ENCODE data around the gene EN2. TPM values are rescaled to one million over a fixed set of nuclear protein-coding genes. Genes with fewer than 3 reads are reported as not detected.

EN2 gene
- total RNA-seq, 1 experiment from 2014 or later, result 0.07 TPM

GRCh38 chr7:155431231-155431630, 26.7 kb upstream of the EN2 start:
- H3K9me3 ChIP-seq (ENCODE audit: control insufficient read depth, low read depth, low read length), result no peaks in the 10 kb centered on the region
- no CpG with 5 or more reads among the region's 12 CpGs for WGBS (ENCODE audit: extremely low coverage, insufficient read length, low lambda C conversion rate)
- H2BK5ac ChIP-seq (ENCODE audit: insufficient read length, low read length), result no peak overlapping the region
- H3K27me3 ChIP-seq (ENCODE audit: insufficient read depth, low read length), result no peaks in the 10 kb centered on the region
- Mint-ChIP-seq H3K27me3 (ENCODE audit: low read depth) (peaks cover 92% of the 10 kb centered on the region), H3K4me3 (no peak overlapping the region), H3K36me3 (ENCODE audit: insufficient read depth in 1 of 3, low read depth in 3 of 3) (no peaks in the 10 kb centered on the region; a peak in 1 of 7 replicates), H3K4me1 (peaks cover 0 to 6% of the 10 kb centered on the region in 2 experiments; a peak in 3 of 4 replicates), H3K9me3 (peaks cover 0 to under 1% of the 10 kb centered on the region in 2 experiments; a peak in 1 of 5 replicates), H3K27ac (no peak overlapping the region)
- H3K14ac ChIP-seq (ENCODE audit: insufficient read depth, low read length), result no peak overlapping the region
- no peak overlapping the region for H3K9ac ChIP-seq (ENCODE audit: extremely low read depth, insufficient read length, low read length)
- H3T11ph ChIP-seq (ENCODE audit: low read length), result no peak overlapping the region
- no peak overlapping the region for H2AFZ ChIP-seq (ENCODE audit: low read length)
- no peak overlapping the region for H2AK5ac ChIP-seq (ENCODE audit: insufficient read length, low read length)
- H2BK15ac ChIP-seq (ENCODE audit: low read depth, low read length), result no peak overlapping the region
- no peak overlapping the region for H3K23ac ChIP-seq (ENCODE audit: insufficient read length, low read depth, low read length)
- no peak for DNase-seq
- no peaks in the 10 kb centered on the region for H4K20me1 ChIP-seq (ENCODE audit: control insufficient read depth, insufficient read depth, insufficient read length)
- H4K91ac ChIP-seq (ENCODE audit: insufficient read length, low read depth, low read length), result no peak overlapping the region
- no peak overlapping the region for H2BK120ac ChIP-seq (ENCODE audit: low read depth, low read length, poor library complexity, severe bottlenecking)
- H3K23me2 ChIP-seq (ENCODE audit: insufficient read length, low read depth, low read length, poor library complexity, severe bottlenecking), result no peaks in the 10 kb centered on the region
- H2BK20ac ChIP-seq (ENCODE audit: low read depth, low read length, poor library complexity, severe bottlenecking), result no peak overlapping the region
- H4K8ac ChIP-seq (replicated peaks; ENCODE audit: insufficient read length, low read depth, low read length), result no peak overlapping the region
- H3K4ac ChIP-seq (ENCODE audit: low read depth, low read length), result no peak overlapping the region
- H3K79me2 ChIP-seq (ENCODE audit: insufficient read depth, low read length), result no peaks in the 10 kb centered on the region
- no peak overlapping the region for H3K18ac ChIP-seq (ENCODE audit: insufficient read length, low read depth, low read length)
- H3K56ac ChIP-seq (ENCODE audit: insufficient read length, low read depth, low read length), result no peak overlapping the region
- no peaks in the 10 kb centered on the region for H3K4me1 ChIP-seq (ENCODE audit: insufficient read depth, low read length)
- H3K4me2 ChIP-seq (ENCODE audit: insufficient read depth, insufficient read length, low read length), result no peak overlapping the region
- no peak overlapping the region for H2BK12ac ChIP-seq (ENCODE audit: insufficient read length, low read depth, low read length)
- no peak overlapping the region for H4K5ac ChIP-seq (ENCODE audit: insufficient read length, low read depth, low read length)
- no peak overlapping the region for H3K27ac ChIP-seq (ENCODE audit: insufficient read length, low read depth, low read length)
- TF ChIP-seq CTCF (conservative IDR thresholded peaks at IDR 0.05), result no peak
- H3K79me1 ChIP-seq (ENCODE audit: insufficient read depth, low read depth, low read length, poor library complexity, severe bottlenecking), result no peaks in the 10 kb centered on the region
